Cerebellar nuclear complex (tissue), 1 donor: ENCODE results near the gene BRF1.
"Not testable (repeated sequence)": the region's sequence is repeated elsewhere in the genome, so short reads cannot be mapped to it uniquely, and the experiment has no call there.

Source experiments
- DNase-seq, 2 experiments: peaks; one replicate each; lab custom pipeline; 2025; lab: John Stamatoyannopoulos, UW

The BRF1 gene

DNA sequence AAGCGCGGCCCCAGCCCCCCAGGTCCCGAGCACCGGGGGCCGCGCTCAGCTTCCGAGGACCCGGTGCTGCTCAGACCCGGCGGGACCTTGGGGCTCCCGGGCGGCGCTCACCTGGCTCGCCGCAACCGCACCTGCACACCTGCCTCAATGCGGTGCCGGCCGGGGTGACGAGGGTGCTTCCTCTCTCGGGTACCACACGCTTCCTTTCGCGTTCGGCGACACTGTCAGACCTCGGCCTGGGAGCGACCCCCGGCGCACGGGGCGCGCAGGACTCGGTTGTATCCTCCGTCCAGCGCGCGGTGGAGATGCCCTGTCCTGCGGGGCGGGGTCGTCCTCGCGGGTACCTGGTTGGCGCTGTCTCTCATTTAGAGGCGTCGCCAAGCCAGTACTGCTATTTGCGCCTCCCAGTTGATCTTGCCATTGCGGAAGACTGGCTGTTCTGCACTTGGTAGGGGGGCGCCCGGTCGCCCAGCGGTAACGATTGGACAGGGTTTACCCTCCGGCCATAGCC is 14.5 kb upstream of the BRF1 start:
- DNase-seq: no peak

DNA sequence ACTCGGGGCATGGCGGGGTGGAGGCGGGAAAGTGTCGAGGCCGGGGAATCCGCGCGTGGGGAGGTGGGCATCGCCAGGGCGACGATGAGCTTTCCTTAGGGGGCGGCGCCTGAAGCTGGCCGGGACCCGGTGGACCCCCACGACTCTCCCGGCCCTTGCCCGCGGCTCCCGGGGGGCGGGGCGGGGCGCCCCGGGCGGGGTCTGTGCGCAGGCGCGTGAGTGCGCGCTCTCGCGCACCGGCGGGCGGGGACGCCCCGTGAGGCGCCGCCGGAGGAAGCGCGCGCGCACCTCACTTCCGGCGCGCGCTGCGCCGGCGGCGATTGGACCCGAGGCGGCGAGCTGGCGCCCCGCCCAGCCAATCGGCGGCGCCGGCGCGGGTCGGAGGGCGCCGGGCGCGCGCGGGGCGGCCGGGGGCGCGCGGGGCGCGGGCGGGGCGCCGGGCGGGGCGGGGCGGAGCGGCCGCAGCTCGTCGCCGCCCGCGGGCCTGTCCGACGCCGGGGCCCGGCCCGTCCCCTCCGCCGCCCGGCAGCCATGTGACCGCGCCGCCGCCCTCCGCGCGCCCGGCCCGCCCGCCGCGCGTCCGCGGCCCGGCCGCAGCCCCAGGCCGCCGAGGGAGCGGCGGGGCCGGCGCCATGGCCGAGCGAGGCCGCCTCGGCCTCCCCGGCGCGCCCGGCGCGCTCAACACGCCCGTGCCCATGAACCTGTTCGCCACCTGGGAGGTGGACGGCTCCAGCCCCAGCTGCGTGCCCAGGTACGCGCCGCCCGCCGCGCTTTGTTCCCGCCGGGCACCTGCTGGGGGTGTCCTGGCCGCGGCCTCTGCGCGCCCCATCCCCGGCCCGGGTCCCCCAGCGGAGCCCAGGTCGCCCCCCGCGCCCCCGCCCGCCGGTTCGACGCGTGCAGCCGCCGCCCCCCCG is 13.7 kb upstream of the BRF1 start, which contains the start of gene PACS2:
Gene PACS2 (plus strand): TSS at position 462 of the 914 bp plus-strand sequence. CDS start 171 bp downstream, at position 633.
- no peak for DNase-seq

- no peak for DNase-seq
Measured at GRCh38 chr14:105313381-105314286, 12.8 kb upstream of the BRF1 start.

DNA sequence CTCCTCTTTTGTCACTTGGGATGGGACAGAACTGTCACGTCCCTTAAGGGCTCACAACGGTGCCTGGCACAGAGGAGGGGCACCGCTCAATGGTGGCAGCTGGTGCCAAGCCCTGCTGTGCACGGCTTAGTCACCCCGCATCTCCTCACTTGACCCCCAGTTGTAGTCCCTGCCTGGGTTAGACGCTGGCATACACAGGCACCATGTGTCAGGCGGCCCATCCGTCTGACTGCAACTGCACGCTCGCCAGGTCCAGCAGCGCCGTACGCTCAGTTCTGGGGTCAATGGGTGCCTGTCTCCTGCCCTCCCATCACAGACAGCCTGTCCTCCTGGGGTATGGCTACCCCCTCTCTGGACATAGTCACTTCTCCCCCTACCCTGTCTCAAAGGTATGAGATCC is 12.2 kb upstream of the BRF1 start:
- DNase-seq: no peak

GRCh38 chr14:105311838-105312237 is 11.0 kb upstream of the BRF1 start:
- no peak for DNase-seq

DNA sequence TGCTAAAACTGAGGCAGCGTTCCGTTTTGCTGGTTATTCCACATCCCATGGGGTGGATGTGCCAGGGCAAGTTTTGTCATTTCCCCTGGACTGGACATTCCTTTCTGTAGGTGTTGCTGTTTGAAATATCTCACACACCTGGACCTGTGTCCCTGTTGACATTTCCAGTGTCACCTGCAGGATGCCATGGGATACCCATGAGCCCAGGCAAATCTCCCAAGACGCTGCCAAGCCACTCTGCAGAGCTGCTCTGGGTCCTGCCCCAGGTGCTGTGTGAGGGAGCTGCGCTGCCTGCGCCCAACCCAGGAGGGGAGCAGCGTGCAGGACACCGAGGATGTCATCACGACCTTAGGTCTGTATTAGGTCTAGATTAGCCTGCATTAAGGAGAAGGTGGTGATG is 8.6 kb upstream of the BRF1 start:
- DNase-seq: no peak

GRCh38 chr14:105307052-105307727 is 6.4 kb upstream of the BRF1 start:
- no peak for DNase-seq

DNA sequence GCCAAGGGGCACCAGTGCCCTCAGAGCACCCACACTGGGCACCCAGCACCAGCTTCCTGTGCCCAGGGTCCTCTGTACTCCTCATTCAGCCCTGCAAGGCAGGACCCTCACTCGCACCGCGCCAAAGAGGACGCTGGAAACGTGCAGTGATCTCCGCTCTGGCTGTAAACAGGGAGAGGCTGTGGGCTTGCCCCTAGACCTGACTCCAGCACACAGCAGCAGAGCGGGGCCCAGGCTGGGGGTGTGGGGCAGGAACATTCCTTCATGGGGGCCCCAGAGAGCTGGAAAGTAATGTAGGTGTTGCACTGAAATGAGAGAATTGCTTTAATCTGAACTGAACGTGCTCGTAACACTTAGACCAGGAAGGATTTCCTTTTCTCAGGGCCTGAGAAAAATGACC is 5.0 kb upstream of the BRF1 start:
- no peak for DNase-seq

DNA sequence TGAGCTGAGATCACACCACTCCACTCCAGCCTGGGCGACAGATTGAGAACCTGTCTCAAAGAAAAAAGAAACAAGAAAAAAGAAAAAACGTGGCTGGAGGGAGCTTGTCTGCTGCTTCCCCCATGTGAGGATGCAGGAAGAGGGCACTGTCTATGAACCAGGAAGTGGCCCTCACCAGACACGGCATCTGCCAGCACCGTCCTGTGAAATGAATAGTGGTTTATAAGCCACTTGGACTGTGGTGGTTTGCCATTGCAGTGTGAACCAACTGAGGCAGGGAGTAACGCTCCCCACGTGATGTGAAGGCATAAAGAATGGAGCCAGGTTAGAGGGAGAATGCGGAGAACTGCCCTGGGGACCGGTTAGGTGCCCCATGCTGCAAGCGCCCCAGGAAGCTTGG is 4.5 kb upstream of the BRF1 start:
- no peak for DNase-seq

DNA sequence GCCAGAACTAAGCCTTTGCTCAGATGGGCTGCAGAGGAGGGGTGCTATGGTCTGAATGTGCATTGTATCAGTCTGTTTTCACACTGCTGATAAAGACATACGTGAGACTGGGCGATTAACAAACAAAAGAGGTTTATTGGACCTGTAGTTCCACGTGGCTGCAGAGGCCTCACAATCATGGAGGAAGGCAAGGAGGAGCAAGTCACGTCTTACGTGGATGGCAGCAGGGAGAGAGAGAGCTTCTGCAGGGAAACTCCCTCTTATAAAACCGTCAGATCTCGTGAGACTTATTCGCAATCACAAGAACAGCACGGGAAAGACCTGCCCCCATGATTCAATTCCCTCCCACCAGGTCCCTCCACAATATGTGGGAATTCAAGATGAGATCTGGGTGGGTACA is 3.8 kb upstream of the BRF1 start:
- DNase-seq: no peak

DNA sequence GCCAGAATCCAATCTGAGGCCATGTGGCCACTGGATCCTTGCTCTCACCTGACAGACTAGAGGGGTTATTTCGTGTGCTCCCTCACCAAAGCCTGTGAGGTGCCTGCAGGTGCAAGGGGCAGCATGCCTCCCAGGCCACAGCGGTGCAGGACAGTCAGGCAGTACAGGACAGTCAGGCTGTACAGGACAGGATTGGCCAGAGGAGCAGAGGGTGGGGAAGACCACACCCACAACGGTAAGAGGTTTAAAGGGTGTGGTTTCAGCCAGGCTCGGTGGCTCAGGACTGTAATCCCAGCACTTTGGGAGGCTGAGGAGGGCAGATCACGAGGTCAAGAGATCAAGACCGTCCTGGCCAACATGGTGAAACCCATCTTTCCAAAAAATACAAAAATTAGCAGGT is 3.1 kb upstream of the BRF1 start:
- no peak for DNase-seq

GRCh38 chr14:105301915-105302249 is 1.1 kb upstream of the BRF1 start:
- DNase-seq: not testable (repeated sequence)

DNA sequence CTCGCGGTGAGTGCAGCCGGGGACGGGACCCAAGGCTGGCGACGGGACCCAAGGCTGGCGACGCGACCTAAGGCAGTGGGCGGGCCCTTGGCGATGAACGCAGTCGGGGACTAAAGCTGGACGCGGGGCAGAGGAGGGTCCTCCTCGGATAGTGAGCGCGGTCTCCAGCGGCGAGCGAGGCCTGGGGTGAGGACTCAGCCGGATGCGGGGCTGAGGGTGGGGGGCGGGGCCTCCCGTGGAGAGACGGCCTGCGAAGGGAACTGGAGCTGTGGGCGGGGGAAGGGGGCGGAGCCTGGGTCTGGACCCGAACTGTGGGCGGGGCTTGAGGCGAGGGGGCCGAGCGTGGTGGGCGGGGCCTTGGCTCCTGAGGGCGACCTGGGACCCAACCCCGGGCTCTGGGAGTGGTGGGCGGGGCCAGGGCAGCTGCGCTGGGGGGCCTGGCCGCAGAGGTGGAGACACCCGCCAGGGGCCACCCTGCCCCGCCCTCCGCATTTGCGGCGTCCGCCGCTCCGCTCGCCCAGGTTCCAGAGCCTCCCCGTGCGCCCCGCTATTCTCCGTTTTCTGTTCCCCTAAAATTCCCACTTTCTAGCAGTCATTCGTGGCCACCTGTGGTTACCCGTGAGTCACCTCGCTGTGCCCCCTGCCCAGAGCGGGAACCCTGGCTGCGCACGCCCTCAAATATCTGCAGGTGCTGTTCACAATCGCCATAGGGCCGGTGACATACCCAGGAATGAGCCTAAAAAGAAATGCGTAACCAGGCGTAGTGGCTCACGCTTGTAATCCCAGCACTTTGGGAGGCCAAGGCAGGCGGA is 508 bp upstream of the BRF1 start:
- peak; percentile 49 to 70 for DNase-seq

- DNase-seq: no peak
Measured at GRCh38 chr14:105299654-105300541, 903 bp downstream of the BRF1 start.

DNA sequence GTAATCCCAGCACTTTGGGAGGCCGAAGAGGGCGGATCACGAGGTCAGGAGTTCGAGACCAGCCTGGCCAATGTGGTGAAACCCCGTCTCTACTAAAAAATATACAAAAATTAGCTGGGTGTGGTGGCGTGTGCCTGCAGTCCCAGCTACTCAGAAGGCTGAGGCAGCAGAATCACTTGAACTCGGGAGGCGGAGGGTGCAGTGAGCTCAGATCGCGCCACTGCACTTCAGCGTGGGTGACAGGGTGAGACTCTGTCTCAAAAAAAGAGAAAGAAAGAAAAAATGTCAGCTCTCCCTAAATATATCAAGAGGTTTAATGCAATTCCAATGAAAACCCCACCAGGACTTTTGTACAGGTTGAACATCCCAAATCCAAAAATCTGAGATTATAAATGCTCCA is 3.5 kb downstream of the BRF1 start:
- not testable (repeated sequence) for DNase-seq

GRCh38 chr14:105294142-105294597 is 6.6 kb downstream of the BRF1 start:
- no peak for DNase-seq

- no peak for DNase-seq
Measured at GRCh38 chr14:105292826-105293711, 7.7 kb downstream of the BRF1 start.

- DNase-seq: no peak
Measured at GRCh38 chr14:105290621-105291346, 10.0 kb downstream of the BRF1 start.
